GM15510 (cell line): ENCODE measurements around the gene FABP7.

Experiments
- POLR2A ChIP-seq: IDR thresholded peaks from 3 replicates; pipeline ENCODE4 v1.6.1; 2011; ENCODE audit warnings: borderline replicate concordance; ENCODE audit not compliant: insufficient read length; ENCODE audit errors: extremely low read depth

The FABP7 gene

GRCh38 chr6:122779667-122780066 lies at the start of gene FABP7:
FABP7 (plus strand) TSS chr6:122779716; CDS start chr6:122779795, 79 bp downstream.
- TF ChIP-seq POLR2A: no peak

- no peak for TF ChIP-seq POLR2A
Measured at GRCh38 chr6:122730334-122730733, 49.2 kb upstream of the FABP7 start.

- no peak for TF ChIP-seq POLR2A
Measured at GRCh38 chr6:122730775-122731386, 48.6 kb upstream of the FABP7 start.

- no peak for TF ChIP-seq POLR2A
Measured at GRCh38 chr6:122733259-122733658, 46.3 kb upstream of the FABP7 start.

- TF ChIP-seq POLR2A: no peak
Measured at GRCh38 chr6:122734529-122735395, 44.8 kb upstream of the FABP7 start.

GRCh38 chr6:122735582-122735981 lies 43.9 kb upstream of the FABP7 start:
- no peak for TF ChIP-seq POLR2A

GRCh38 chr6:122736163-122736562 lies 43.4 kb upstream of the FABP7 start:
- TF ChIP-seq POLR2A: no peak

GRCh38 chr6:122736616-122737015 lies 42.9 kb upstream of the FABP7 start:
- TF ChIP-seq POLR2A: no peak

GRCh38 chr6:122740091-122740490 lies 39.4 kb upstream of the FABP7 start:
- no peak for TF ChIP-seq POLR2A

GRCh38 chr6:122740936-122741335 lies 38.6 kb upstream of the FABP7 start:
- TF ChIP-seq POLR2A: no peak

GRCh38 chr6:122746688-122747087 lies 32.8 kb upstream of the FABP7 start:
- TF ChIP-seq POLR2A: no peak

- no peak for TF ChIP-seq POLR2A
Measured at GRCh38 chr6:122747573-122747972, 31.9 kb upstream of the FABP7 start.

GRCh38 chr6:122749451-122750050 lies 30.0 kb upstream of the FABP7 start:
- no peak for TF ChIP-seq POLR2A

- TF ChIP-seq POLR2A: no peak
Measured at GRCh38 chr6:122751326-122751725, 28.2 kb upstream of the FABP7 start.

- TF ChIP-seq POLR2A: no peak
Measured at GRCh38 chr6:122752459-122752858, 27.1 kb upstream of the FABP7 start.
